ENCODE data around the gene SRGAP1. TPM values are rescaled to one million over a fixed set of nuclear protein-coding genes. Genes with fewer than 3 reads are reported as not detected.

Gene SRGAP1
- total and polyA plus RNA-seq, 2 of the 4 experiments (the other 2 are of a cell fraction), result 10.0 to 10.2 TPM

- intact Hi-C loops (cut with micrococcal nuclease), result no loop called here
Observed at GRCh38 chr12:64036414-64036813, 191.9 kb downstream of the SRGAP1 start.

More at GRCh38 chr12:64036414-64036813, 191.9 kb downstream of the SRGAP1 start:
- Histone ChIP-seq H3K23ac (ENCODE audit: low read depth, low read length) (no peak overlapping the region), H2AFZ (replicated peaks; ENCODE audit: low read length, poor library complexity) (no peak overlapping the region), H3K18ac (ENCODE audit: low read depth, low read length) (no peak overlapping the region), H3K56ac (ENCODE audit: extremely low read depth, insufficient read depth, low read length) (no peak overlapping the region), H3K4me2 (ENCODE audit: low read depth, low read length) (no peak overlapping the region), H3K9ac (ENCODE audit: low read depth, low read length) (no peak overlapping the region), H3K9me3 (ENCODE audit: control insufficient read depth, insufficient read depth, low read length) (no peaks in the 10 kb centered on the region), H3K79me1 (ENCODE audit: low read depth in 1 of 2, low read length in 2 of 2) (peaks cover 38 to 74% of the 10 kb centered on the region in 2 experiments), H3K9me1 (ENCODE audit: insufficient read depth, low read length) (peaks cover 7% of the 10 kb centered on the region), H4K8ac (ENCODE audit: low read depth in 2 of 2, low read length in 2 of 2) (no peak overlapping the region), H3K4me3 (ENCODE audit: insufficient read depth, low read depth, low read length) (no peak overlapping the region), H3K36me3 (ENCODE audit: control insufficient read depth, insufficient read depth, low read length) (peaks cover 12% of the 10 kb centered on the region), H4K91ac (ENCODE audit: insufficient read depth, low read depth, low read length) (no peak overlapping the region), H3K27me3 (ENCODE audit: control insufficient read depth, insufficient read depth, low read length) (no peaks in the 10 kb centered on the region), H2BK5ac (ENCODE audit: low read depth, low read length, poor library complexity, severe bottlenecking) (no peak overlapping the region), H2BK120ac (ENCODE audit: low read depth, low read length) (no peak overlapping the region), H3K14ac (replicated peaks; ENCODE audit: low read depth, low read length) (no peak overlapping the region), H4K20me1 (ENCODE audit: insufficient read depth, low read length) (no peaks in the 10 kb centered on the region), H4K5ac (ENCODE audit: low read depth, low read length) (no peak overlapping the region), H3K4me1 (ENCODE audit: control insufficient read depth, insufficient read depth, low read length) (peaks cover 3% of the 10 kb centered on the region), H2BK20ac (ENCODE audit: low read depth, low read length) (no peak overlapping the region), H2AK9ac (replicated peaks; ENCODE audit: low read depth, low read length, poor library complexity) (no peak overlapping the region), H3K4ac (ENCODE audit: low read depth, low read length) (no peak overlapping the region), H2BK15ac (ENCODE audit: low read depth, low read length) (no peak overlapping the region), H3K27ac (ENCODE audit: insufficient read depth, low read length) (no peak overlapping the region), H2AK5ac (ENCODE audit: low read depth, low read length) (no peak overlapping the region)
- no CpG with 5 or more reads among the region's 1 CpG for WGBS, 2 experiments (ENCODE audit: extremely low coverage in 2 of 2, insufficient read length in 1 of 2)
- ChIA-PET POLR2A (ENCODE audit: unreplicated experiment) (no interaction called here), CTCF (no interaction called here)
- dilution Hi-C loops (cut with HindIII; ENCODE audit: low sequenced_read_pairs, unreplicated experiment) (no loop called here), in situ Hi-C loops (cut with MboI; ENCODE audit: low sequenced_read_pairs) (no loop called here)
- TF ChIP-seq CHD1 (IDR thresholded peaks at IDR 0.05; ENCODE audit: low read depth, low read length) (no peak), BHLHE40 (IDR thresholded peaks at IDR 0.05; ENCODE audit: low read depth, low read length) (no peak), RCOR1 (IDR thresholded peaks at IDR 0.05; ENCODE audit: insufficient replicate concordance, low read length) (no peak), NFE2L2 (IDR thresholded peaks at IDR 0.05; ENCODE audit: low read depth, low read length) (no peak), FOS (IDR thresholded peaks at IDR 0.05; ENCODE audit: low read depth, low read length) (no peak), MAFK (IDR thresholded peaks at IDR 0.05; ENCODE audit: low read depth, low read length) (no peak), MXI1 (IDR thresholded peaks at IDR 0.05; ENCODE audit: borderline replicate concordance, low read depth, low read length) (no peak), POLR2A (IDR thresholded peaks at IDR 0.05; ENCODE audit: low read depth, low read length) (no peak)
- TF ChIP-seq, protein P1, sequence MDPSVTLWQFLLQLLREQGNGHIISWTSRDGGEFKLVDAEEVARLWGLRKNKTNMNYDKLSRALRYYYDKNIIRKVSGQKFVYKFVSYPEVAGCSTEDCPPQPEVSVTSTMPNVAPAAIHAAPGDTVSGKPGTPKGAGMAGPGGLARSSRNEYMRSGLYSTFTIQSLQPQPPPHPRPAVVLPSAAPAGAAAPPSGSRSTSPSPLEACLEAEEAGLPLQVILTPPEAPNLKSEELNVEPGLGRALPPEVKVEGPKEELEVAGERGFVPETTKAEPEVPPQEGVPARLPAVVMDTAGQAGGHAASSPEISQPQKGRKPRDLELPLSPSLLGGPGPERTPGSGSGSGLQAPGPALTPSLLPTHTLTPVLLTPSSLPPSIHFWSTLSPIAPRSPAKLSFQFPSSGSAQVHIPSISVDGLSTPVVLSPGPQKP (IDR thresholded peaks at IDR 0.05; ENCODE audit: borderline replicate concordance, low read depth, low read length), result no peak
- TF ChIP-seq, protein P2, sequence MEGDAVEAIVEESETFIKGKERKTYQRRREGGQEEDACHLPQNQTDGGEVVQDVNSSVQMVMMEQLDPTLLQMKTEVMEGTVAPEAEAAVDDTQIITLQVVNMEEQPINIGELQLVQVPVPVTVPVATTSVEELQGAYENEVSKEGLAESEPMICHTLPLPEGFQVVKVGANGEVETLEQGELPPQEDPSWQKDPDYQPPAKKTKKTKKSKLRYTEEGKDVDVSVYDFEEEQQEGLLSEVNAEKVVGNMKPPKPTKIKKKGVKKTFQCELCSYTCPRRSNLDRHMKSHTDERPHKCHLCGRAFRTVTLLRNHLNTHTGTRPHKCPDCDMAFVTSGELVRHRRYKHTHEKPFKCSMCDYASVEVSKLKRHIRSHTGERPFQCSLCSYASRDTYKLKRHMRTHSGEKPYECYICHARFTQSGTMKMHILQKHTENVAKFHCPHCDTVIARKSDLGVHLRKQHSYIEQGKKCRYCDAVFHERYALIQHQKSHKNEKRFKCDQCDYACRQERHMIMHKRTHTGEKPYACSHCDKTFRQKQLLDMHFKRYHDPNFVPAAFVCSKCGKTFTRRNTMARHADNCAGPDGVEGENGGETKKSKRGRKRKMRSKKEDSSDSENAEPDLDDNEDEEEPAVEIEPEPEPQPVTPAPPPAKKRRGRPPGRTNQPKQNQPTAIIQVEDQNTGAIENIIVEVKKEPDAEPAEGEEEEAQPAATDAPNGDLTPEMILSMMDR (conservative IDR thresholded peaks at IDR 0.05; ENCODE audit: low read depth, low read length), result no peak
- ATAC-seq (ENCODE audit: low read depth) (no peak), DNase-seq (no peak)
- BruUV-seq (replicated peaks), result no TSS peak
